Activated B cell treated with CpG ODN at 0.5 μM for 24 hours (primary cell): ENCODE data around the gene KDM6A. TPM values are rescaled to one million over a fixed set of nuclear protein-coding genes. Genes with fewer than 3 reads are reported as not detected.
"Not testable (repeated sequence)": the region's sequence is repeated elsewhere in the genome, so short reads cannot be mapped to it uniquely, and the experiment has no call there.

Source experiments
- ATAC-seq: fragments of 200-7000 bp; cut with Tn5 transposase; one replicate; pipeline ENCODE4 v1.10.0; 2021; ENCODE audit warnings: low read depth, mild to moderate bottlenecking, moderate library complexity
- CTCF ChIA-PET: fragments of 350-600 bp; sonication (Branson Sonifier 250); formaldehyde crosslinking; loops from one replicate; lab custom pipeline; 2021; ENCODE audit warnings: antibody characterized with exemption; lab: Charles Lee
- POLR2A ChIA-PET: fragments of 350-600 bp; sonication (Branson Sonifier 250); formaldehyde crosslinking; loops from one replicate; lab custom pipeline; 2021; ENCODE audit warnings: antibody characterized with exemption; lab: Charles Lee
- DNase-seq: peaks from one replicate; pipeline ENCODE4 v3.0.0; 2022
- H3K27ac Mint-ChIP-seq: one replicate; pipeline ENCODE4 v1.8.0; 2020; ENCODE audit warnings: mixed read lengths
- H3K27me3 Mint-ChIP-seq: one replicate; pipeline ENCODE4 v1.8.0; 2021; ENCODE audit warnings: mixed read lengths
- H3K36me3 Mint-ChIP-seq: one replicate; pipeline ENCODE4 v1.8.0; 2021; ENCODE audit warnings: low read depth, mixed read lengths
- H3K4me1 Mint-ChIP-seq: one replicate; pipeline ENCODE4 v1.8.0; 2021; ENCODE audit warnings: mixed read lengths
- H3K4me3 Mint-ChIP-seq: one replicate; pipeline ENCODE4 v1.8.0; 2020; ENCODE audit warnings: mild to moderate bottlenecking, mixed read lengths
- H3K9me3 Mint-ChIP-seq: one replicate; pipeline ENCODE4 v1.8.0; 2020; ENCODE audit warnings: mixed read lengths
- intact Hi-C: fragments of 100-400 bp; cut with micrococcal nuclease; formaldehyde crosslinking; loops from one replicate; pipeline ENCODE4 v1.15.1; 2024
- total RNA-seq: library from RNA; stranded (reverse); gene quantifications from 2 replicates; pipeline ENCODE4 v1.2.3, GENCODE V29; 2022
- TF ChIP-seq, protein P1 (sequence below): fragments of 200-600 bp; IDR thresholded peaks from one replicate; pipeline ENCODE4 v1.8.0; 2022; ENCODE audit warnings: antibody characterized with exemption, mild to moderate bottlenecking

Gene KDM6A
- total RNA-seq, 1 donor from 2014 or later, result 36.0 TPM

DNA sequence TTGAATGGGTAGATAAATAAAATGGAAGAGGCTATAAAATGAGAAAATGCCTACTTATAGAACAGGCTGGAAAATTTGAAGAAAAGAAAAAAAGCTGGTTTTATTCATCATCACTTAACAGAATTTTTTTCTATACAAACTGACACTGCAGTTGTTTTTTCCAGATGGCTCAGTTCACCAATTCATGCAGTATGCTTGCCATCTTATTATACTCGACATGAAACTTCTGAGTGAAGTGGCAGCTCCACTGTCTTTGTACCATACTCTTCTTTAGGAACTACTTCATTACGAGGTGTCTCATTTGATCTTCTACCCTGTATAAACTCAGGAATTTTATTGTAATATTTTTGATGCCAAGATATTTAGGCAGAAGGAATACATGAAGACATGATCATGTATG, 153.0 kb downstream of the KDM6A start:
- H3K36me3 Mint-ChIP-seq, result peaks cover 7% of the 10 kb centered on the region
- ChIA-PET CTCF (no interaction called here), POLR2A (no interaction called here)
- no peaks in the 10 kb centered on the region for H3K27me3 Mint-ChIP-seq
- intact Hi-C loops, result no loop called here
- TF ChIP-seq, protein P1, sequence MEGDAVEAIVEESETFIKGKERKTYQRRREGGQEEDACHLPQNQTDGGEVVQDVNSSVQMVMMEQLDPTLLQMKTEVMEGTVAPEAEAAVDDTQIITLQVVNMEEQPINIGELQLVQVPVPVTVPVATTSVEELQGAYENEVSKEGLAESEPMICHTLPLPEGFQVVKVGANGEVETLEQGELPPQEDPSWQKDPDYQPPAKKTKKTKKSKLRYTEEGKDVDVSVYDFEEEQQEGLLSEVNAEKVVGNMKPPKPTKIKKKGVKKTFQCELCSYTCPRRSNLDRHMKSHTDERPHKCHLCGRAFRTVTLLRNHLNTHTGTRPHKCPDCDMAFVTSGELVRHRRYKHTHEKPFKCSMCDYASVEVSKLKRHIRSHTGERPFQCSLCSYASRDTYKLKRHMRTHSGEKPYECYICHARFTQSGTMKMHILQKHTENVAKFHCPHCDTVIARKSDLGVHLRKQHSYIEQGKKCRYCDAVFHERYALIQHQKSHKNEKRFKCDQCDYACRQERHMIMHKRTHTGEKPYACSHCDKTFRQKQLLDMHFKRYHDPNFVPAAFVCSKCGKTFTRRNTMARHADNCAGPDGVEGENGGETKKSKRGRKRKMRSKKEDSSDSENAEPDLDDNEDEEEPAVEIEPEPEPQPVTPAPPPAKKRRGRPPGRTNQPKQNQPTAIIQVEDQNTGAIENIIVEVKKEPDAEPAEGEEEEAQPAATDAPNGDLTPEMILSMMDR, result no peak
- H3K27ac Mint-ChIP-seq, result no peak overlapping the region
- peaks cover 25% of the 10 kb centered on the region for H3K4me1 Mint-ChIP-seq
- DNase-seq (no peak), ATAC-seq (no peak)
- no peaks in the 10 kb centered on the region for H3K9me3 Mint-ChIP-seq
- H3K4me3 Mint-ChIP-seq, result no peak overlapping the region

DNA sequence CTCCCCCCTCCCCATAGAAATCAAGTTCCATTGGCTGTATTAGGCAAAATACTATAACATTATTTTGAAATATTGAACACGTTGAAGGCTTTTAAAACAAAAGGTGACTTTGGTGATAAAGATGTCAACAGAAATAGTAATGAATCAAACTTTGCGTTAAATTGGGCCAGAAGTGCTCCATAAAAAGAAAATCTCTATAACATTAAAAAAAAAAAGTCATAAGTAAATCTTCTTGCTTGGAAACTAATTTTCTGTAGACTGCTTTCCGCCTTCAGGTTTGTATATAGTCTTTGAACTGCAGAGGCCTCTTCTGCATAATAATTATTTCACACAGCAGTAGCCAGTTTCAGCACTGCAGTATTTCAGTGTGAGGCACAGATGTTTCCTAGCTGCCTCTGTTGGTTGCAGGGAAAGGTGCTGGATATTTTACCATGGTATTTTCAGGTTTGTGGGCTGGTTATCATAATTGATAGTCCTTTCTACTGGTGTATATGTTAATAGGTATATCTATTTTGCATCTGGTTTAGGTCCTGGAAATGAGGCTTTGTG, 158.9 kb downstream of the KDM6A start:
- Mint-ChIP-seq H3K27ac (no peak overlapping the region), H3K9me3 (no peaks in the 10 kb centered on the region), H3K27me3 (no peaks in the 10 kb centered on the region), H3K4me3 (no peak overlapping the region), H3K36me3 (peaks cover 5% of the 10 kb centered on the region), H3K4me1 (peaks cover 18% of the 10 kb centered on the region)
- ChIA-PET CTCF (no interaction called here), POLR2A (no interaction called here)
- intact Hi-C loops, result no loop called here
- no peak for DNase-seq
- TF ChIP-seq, protein P1, result no peak
- no peak for ATAC-seq

DNA sequence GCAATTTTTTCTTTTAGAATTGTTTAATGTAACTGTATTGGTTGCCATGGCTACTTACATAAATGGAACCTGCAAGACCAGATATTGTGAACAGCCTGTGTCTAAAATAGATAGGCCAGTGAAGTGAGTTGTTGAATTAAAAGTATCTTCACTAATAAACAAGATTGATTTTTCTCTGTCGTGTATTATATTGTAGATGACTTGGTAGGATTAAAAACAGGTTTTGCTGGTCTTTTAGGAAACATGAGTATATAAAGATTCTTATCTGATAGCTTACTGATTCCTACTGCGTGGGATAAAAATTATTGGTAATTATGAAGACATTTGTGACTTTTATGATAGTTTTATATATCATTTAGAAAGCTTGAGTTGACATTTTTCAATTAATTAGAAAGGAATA, 162.1 kb downstream of the KDM6A start:
- Mint-ChIP-seq H3K4me3 (no peak overlapping the region), H3K27ac (no peak overlapping the region), H3K36me3 (peaks cover 12% of the 10 kb centered on the region), H3K9me3 (no peaks in the 10 kb centered on the region), H3K27me3 (no peaks in the 10 kb centered on the region), H3K4me1 (peaks cover 6% of the 10 kb centered on the region)
- TF ChIP-seq, protein P1, result no peak
- intact Hi-C loops, result no loop called here
- ChIA-PET CTCF (no interaction called here), POLR2A (no interaction called here)
- DNase-seq (no peak), ATAC-seq (no peak)

DNA sequence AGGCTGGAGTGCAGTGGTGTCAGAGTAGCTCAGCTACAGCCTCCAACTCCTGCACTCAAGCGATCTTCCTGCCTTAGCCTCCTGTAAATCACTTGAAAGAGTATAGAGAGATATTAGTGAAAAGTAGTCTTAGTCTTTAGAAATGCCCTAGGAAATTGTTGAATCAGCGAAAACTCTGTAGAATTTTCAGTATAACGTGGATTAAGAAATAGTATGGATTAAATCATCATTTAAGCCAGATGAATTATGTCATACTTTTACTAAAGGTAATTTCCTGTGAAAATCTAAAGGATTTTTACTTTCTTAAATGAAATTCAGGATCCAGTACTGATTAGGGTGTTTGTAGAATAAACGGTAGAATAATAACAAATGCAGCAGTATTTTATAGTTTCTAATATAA, 163.2 kb downstream of the KDM6A start:
- ATAC-seq (no peak), DNase-seq (no peak)
- no peaks in the 10 kb centered on the region for H3K27me3 Mint-ChIP-seq
- intact Hi-C loops, result no loop called here
- H3K4me3 Mint-ChIP-seq, result no peak overlapping the region
- H3K4me1 Mint-ChIP-seq, result peaks cover 4% of the 10 kb centered on the region
- H3K27ac Mint-ChIP-seq, result no peak overlapping the region
- ChIA-PET POLR2A (no interaction called here), CTCF (no interaction called here)
- no peaks in the 10 kb centered on the region for H3K9me3 Mint-ChIP-seq
- TF ChIP-seq, protein P1, result no peak
- H3K36me3 Mint-ChIP-seq, result peaks cover 12% of the 10 kb centered on the region

DNA sequence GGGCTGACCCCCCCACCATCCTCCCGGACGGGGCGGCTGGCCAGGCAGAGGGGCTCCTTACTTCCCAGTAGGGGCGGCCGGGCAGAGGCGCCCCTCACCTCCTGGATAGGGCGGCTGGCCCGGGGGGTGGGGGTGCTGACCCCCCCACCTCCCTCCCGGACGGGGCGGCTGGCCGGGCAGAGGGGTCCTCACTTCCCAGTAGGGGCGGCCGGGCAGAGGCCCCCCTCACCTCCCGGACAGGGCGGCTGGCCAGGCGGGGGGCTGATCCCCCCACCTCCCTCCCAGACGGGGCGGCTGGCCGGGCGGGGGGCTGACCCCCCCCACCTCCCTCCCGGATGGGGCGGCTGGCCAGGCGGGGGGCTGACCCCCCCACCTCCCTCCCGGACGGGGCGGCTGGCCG, 167.1 kb downstream of the KDM6A start:
- ATAC-seq, CTCF ChIA-PET: not testable (repeated sequence)

DNA sequence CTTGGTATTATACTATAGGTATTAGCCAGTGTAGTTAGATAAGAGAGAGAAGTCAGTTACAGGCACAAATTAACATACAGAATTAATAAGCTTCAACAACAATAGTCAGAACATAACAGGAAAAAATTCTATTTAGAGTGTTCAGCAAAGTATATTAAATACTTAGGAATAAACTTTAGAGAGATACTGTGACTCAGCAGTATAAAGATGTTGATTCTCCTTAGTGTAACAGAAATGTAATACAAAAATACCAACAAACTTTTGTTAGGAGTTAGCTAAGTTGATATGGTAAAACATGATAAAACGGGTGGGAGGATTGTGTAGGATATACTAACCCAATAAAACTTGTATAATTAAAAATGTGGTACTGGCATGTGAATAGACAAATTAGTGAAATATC, 173.4 kb downstream of the KDM6A start:
- TF ChIP-seq, protein P1, result no peak
- Mint-ChIP-seq H3K9me3 (no peaks in the 10 kb centered on the region), H3K4me1 (no peaks in the 10 kb centered on the region), H3K36me3 (peaks cover 17% of the 10 kb centered on the region), H3K27ac (no peak overlapping the region), H3K27me3 (no peaks in the 10 kb centered on the region), H3K4me3 (no peak overlapping the region)
- CTCF ChIA-PET, result interaction anchor here (0.9 kb wide), 1 partner anchor 24 kb away, joined by 3 read pairs; no protein-coding TSS in a partner anchor
- intact Hi-C loops, result no loop called here
- ATAC-seq (no peak), DNase-seq (no peak)
- POLR2A ChIA-PET, result no interaction called here

More for the DNA sequence above, 167.1 kb downstream of the KDM6A start:
- peaks cover 13% of the 10 kb centered on the region for H3K36me3 Mint-ChIP-seq
- DNase-seq, POLR2A ChIA-PET, H3K4me1 Mint-ChIP-seq, H3K27me3 Mint-ChIP-seq, intact Hi-C loops, H3K4me3 Mint-ChIP-seq, H3K27ac Mint-ChIP-seq, H3K9me3 Mint-ChIP-seq: not testable (repeated sequence)
